ENCODE data around the gene KIF18A.
"Not testable (repeated sequence)": the region's sequence is repeated elsewhere in the genome, so short reads cannot be mapped to it uniquely, and the experiment has no call there.

KIF18A gene

GRCh38 chr11:28107750-28108618, at the start of gene KIF18A, which contains the start of gene METTL15:
TSS of gene KIF18A (minus strand) at chr11:28108156. CDS start at chr11:28097947, 10,209 bp downstream.
TSS of gene METTL15 (plus strand) at chr11:28108388. CDS start at chr11:28113335, 4,947 bp downstream.
- peak; percentile 99 for DNase-seq (ENCODE audit: low spot score)

- no peak for DNase-seq (ENCODE audit: low spot score)
Observed at GRCh38 chr11:28153586-28153985, 45.6 kb upstream of the KIF18A start.

- DNase-seq (ENCODE audit: low spot score), result no peak
Observed at GRCh38 chr11:28152743-28153142, 44.8 kb upstream of the KIF18A start.

GRCh38 chr11:28146123-28146751, 38.3 kb upstream of the KIF18A start:
- no peak for DNase-seq (ENCODE audit: low spot score)

DNA sequence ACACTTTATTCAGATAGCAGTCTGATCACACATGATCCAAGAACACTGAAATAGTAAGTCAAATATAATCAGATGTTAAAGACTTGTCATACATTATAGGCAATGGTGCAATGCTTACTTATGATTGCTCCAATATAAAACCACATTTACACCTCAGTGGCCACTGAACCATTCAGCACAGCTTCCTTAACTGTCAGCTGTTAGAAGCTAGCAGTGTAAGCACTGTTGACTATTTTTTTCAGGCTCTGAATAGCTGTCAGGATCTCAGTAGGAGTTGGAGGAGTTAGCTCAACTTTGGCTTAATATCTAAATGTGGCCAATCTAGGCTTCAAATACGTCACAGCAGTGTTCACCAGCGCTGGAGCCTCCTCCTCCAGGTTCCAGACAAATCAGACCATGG, 36.9 kb upstream of the KIF18A start:
- no peak for DNase-seq (ENCODE audit: low spot score)

GRCh38 chr11:28142724-28143123, 34.8 kb upstream of the KIF18A start:
- DNase-seq (ENCODE audit: low spot score), result no peak

DNA sequence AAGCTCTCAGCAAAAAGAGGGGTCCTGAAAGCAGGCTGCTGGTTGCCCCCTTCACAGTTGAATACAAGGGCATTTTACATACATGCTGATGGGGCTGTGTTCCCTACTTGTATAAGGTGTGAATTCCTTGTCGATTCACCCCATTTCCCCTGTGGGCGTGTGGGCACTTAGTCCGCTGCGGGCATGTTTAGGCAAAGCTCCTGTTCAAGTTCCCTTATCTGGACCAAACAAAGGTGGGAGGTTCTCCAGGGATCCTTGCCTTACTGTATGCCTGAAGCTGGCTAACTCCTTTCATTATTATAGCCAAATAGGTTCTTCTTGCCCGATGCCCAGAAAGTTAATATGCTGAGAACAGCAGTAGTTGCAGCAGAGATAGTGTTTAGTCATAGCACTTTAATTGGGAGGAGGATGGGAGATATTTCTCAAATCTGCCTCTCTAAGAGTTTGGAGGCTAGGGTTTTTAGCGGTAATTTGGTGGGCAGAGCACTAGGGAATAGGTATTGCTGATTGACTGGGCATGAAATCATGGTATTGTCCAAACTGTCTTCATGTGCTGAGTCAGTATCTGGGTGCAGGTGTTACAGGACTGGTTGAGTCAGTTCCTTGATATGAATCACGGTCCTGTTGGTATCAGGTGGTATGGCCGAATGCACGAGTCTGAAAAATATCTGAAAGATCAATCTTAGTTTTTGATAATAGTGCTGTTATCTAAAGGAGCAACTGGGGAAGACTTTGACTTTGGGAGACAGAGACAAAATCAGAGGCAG, 32.9 kb upstream of the KIF18A start:
- no peak for DNase-seq (ENCODE audit: low spot score)

- no peak for DNase-seq (ENCODE audit: low spot score)
Observed at GRCh38 chr11:28139841-28140415, 32.0 kb upstream of the KIF18A start.

DNA sequence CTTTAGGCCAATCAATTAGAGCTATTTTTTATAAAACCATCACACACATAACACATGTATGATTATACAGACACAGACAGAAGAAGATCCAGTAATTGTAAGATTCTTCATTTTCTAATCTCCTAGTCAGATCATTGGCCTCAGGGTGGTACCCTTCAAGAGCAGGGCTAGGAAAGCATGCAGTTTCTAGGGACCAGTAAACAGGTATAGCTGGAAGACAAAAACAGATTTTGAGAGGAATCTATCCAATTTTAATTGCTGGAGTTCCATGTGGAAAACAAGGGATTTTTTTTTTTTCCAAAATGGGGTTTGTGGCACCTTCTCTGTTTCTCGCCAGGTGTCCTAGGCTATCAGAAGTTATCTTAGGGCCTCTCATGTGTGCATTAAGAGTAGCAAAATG, 29.9 kb upstream of the KIF18A start:
- no peak for DNase-seq (ENCODE audit: low spot score)

- peak; percentile 29 for DNase-seq (ENCODE audit: low spot score)
Observed at GRCh38 chr11:28137366-28137765, 29.4 kb upstream of the KIF18A start.

DNA sequence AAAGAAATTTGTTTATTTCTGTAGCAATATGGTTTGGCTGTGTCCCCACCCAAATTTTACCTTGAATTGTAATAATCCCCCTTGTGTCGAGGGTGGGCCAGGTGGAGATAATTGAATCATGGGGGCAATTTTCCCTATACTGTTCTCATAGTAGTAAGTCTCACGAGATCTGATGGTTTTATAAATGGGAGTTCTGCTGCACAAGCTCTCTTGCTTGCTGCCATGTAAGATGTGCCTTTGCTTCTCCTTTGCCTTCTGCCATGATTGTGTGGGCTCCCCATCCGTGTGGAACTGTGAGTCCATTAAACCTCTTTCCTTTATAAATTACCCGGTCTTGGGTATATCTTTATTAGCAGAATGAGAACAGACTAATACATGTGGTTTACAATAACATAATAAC, 28.2 kb upstream of the KIF18A start:
- not testable (repeated sequence) for DNase-seq (ENCODE audit: low spot score)

DNA sequence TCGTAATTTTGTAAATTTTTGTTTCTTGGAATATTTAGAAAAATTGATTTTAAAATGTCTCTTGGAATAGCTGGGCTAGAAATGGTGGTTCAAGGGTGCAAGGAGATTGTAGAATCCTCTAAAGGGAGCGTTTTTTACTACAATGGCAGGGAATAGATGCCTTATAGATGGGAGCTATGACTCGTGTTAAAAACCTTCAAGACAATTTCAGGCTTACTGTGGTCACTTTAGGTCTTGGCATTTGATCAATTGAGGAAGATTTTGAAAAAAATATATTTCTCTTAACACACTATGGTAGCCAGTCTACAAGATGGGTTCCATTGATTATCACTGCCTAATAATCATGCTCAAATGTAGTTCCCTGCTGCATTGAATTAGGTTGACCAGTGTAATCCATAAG, 25.2 kb upstream of the KIF18A start:
- DNase-seq (ENCODE audit: low spot score), result no peak

DNA sequence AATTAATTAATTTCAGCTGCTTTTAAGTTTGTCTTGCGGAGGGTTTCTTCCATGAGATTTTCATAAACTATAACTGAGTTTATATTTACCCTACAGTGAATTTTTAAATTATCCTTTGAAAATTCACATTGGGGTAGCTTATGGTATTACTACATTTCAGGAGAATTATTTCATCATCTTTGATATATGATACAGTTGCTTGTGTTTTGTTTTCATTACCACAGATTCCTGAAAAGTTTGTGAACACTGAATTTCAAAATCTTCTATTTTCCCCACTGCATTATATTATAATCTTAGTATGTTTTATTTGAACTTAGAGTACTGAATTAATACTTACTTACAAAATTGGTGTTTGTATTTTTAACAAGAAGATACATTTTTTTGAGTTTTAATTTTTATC, 24.6 kb upstream of the KIF18A start:
- DNase-seq (ENCODE audit: low spot score), result no peak

DNA sequence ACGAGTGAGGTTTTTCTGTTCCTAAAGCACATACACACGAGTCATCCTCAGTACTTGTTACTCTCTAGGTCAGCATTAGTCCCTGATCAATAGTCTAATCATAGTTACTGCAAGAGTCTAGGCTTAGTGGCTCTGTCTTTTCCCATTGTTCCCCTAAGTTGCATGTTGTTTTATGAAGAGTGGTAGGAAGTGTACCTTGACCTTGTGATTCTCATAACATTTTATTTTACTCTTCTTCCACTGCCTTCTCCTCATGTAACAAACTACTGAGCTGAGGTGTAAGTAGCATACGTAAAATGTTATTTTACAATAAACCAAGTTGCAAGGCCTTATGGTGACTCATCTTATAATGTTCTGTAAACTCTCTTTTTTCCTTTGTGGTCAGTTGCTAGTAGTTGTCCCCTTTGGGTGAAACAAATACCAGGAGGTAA, 15.2 kb upstream of the KIF18A start:
- DNase-seq (ENCODE audit: low spot score), result no peak

DNA sequence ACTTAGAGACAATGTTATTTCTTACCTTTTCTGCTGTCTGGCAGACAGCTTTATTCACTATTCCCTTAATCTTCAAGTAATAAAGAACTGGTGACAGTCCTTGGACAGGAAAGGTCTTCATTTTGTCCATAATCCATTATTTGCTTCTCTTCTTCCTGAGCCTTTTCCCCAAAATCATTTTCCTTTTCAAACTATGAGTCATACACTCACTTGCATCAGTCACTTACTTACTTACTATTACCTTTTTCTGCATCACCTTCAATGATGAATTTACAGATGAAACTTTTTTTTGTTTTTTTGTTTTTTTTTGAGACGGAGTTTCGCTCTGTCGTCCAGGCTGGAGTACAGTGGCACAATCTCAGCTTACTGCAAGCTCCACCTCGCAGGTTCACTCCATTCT, 9.8 kb upstream of the KIF18A start:
- no peak for DNase-seq (ENCODE audit: low spot score)

GRCh38 chr11:28114731-28115130, 6.8 kb upstream of the KIF18A start:
- no peak for DNase-seq (ENCODE audit: low spot score)

DNA sequence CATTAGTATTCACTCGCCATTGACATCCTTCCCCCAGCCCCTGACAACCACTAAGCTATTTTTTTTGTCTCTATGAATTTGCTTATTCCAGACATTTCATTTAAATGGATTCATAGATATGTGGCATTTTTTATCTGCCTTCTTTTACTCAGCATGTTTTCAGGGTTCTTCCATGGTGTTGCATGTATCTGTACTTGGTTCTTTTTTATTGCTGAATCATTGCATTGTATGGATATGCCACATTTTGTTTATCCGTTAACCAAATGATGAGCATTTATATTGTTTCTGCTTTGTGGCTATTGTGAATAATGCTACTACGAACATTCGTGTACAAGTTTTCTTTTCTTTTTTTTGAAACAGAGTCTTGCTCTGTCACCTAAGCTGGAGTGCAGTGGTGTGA, 6.2 kb upstream of the KIF18A start:
- no peak for DNase-seq (ENCODE audit: low spot score)

DNA sequence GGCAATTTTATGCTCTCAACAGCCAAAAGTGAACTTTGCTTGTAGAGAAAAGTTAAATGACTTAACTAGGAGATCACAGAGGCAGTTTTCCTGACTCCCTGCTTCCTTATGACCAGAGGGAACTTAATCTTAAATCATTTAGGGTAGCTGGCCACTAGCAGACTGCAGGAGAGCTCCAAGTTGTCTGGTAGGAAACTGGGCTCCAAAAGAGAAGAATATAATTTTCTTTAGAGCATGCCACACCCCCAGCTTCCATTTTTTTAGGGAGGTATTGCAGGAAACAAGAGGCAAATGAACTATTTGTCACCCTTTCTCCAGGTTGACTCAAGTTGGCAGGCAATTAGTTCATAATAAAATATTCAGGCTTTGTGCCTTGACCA, 2.9 kb upstream of the KIF18A start:
- DNase-seq (ENCODE audit: low spot score), result no peak

DNA sequence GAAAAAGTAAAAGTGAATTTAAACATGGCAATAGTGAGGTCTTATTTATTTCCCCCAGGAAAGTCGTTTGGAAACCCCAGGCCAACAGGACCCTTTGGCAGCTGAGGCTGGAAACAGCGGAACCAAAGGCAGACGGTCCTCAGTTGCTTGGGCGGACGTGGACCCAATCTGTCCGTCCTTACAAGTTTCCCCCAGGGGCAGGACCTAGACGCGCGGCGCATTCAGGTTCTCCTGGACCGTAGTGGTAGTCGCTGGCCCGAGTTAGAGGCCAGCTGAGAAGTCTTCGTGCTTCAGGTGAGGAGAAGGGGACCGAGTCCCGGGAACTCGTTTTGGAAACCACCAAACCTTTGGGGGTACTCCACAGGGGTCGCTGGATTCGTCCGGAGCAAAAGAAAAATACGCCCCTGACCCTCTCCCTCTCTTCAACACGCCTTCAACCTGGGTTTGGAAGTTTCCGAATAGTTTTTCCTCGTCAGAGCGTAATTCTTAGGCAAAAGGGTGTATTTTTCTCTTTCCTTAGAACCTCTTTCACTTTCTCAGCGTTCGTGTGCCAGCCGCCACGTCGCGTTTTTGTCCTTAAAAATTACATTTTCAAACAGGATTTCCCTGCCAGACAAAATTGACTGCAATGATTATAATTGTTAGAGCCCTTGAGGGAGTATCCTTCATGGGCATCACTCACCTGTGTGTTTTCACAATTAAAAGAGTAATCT, 2.3 kb upstream of the KIF18A start:
- DNase-seq (ENCODE audit: low spot score), result peak; percentile 79

GRCh38 chr11:28108958-28109357, 1.0 kb upstream of the KIF18A start:
- DNase-seq (ENCODE audit: low spot score), result peak; percentile 43

DNA sequence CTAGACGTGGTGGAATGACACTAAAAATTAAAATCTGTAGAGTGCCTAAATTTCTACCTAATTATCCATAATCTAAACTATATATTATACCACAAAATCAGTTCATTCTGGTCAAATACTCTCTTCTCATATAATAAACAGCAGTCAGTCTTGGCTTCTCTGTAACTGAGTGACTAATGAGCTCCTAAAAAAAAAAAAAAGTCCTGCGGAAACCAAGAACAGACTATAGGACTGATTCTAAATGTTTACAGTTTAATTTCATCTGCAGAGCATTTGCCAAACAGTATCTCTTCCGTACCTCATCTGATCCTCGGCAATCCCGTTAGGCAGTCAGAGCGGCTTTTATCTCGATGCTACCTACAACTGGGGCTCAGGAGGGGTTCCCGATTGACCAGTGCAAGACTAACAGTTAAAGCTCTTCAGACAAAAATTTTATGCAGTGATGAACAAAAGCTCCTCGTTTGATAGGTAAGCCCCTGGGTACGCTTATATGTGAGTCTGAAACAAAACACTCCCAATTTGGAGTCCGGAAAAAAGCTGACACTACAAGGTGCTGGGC, 686 bp downstream of the KIF18A start:
- DNase-seq (ENCODE audit: low spot score), result no peak

Data from hematopoietic multipotent progenitor cell treated with erythropoietin and hydrocortisone succinate and interleukin-3 and kit ligand, for 17 days (in vitro differentiated cells).